ENCODE data around the gene NAA20.

The NAA20 gene

GRCh38 chr20:20021835-20022234 lies 4.7 kb downstream of the NAA20 start:
- DNase-seq, result no peak

- no peak for DNase-seq
These were observed 5.3 kb downstream of the NAA20 start for GRCh38 chr20:20022498-20022897.

- DNase-seq, result no peak
These were observed 6.2 kb downstream of the NAA20 start for GRCh38 chr20:20023395-20023794.

- DNase-seq, result no peak
These were observed 7.8 kb downstream of the NAA20 start for GRCh38 chr20:20024942-20025341.

GRCh38 chr20:20027284-20027683 lies 10.1 kb downstream of the NAA20 start:
- DNase-seq, result no peak

- no peak for DNase-seq
These were observed 14.6 kb downstream of the NAA20 start for GRCh38 chr20:20031790-20032189.

GRCh38 chr20:20034486-20034885 lies 17.3 kb downstream of the NAA20 start:
- no peak for DNase-seq

GRCh38 chr20:20036756-20037155 lies 19.6 kb downstream of the NAA20 start:
- no peak for DNase-seq

GRCh38 chr20:20037960-20038359 lies 20.8 kb downstream of the NAA20 start:
- no peak for DNase-seq

- DNase-seq, result no peak
These were observed 21.4 kb downstream of the NAA20 start for GRCh38 chr20:20038586-20038985.

GRCh38 chr20:20039752-20040387 lies 22.7 kb downstream of the NAA20 start:
- no peak for DNase-seq

GRCh38 chr20:20051767-20052073 lies 34.6 kb downstream of the NAA20 start:
- no peak for DNase-seq

- peak; percentile 96 for DNase-seq
These were observed 35.2 kb downstream of the NAA20 start, which contains the start of the genes CFAP61 and CRNKL1 for GRCh38 chr20:20052074-20052970. Gene CFAP61, plus strand, starts transcription at chr20:20052532. Its CDS starts 4,122 bp downstream, at chr20:20056654. Gene CRNKL1, minus strand, starts transcription at chr20:20052466. Its CDS starts 124 bp downstream, at chr20:20052342.

- DNase-seq, result no peak
These were observed 43.3 kb downstream of the NAA20 start for GRCh38 chr20:20060234-20060998.

GRCh38 chr20:20063941-20064702 lies 47.0 kb downstream of the NAA20 start:
- DNase-seq, result no peak

GRCh38 chr20:20065361-20065760 lies 48.2 kb downstream of the NAA20 start:
- DNase-seq, result no peak

GRCh38 chr20:20070871-20071726 lies 53.9 kb downstream of the NAA20 start:
- no peak for DNase-seq

- DNase-seq, result no peak
These were observed 56.7 kb downstream of the NAA20 start for GRCh38 chr20:20073801-20074371.

GRCh38 chr20:20075032-20075431 lies 57.9 kb downstream of the NAA20 start:
- no peak for DNase-seq

GRCh38 chr20:20076297-20077065 lies 59.3 kb downstream of the NAA20 start:
- DNase-seq, result no peak

GRCh38 chr20:20078041-20078440 lies 60.9 kb downstream of the NAA20 start:
- DNase-seq, result no peak

All from NCI-H1436 (cell line).